Gastrocnemius medialis (tissue), 4 donors: ENCODE results near the gene DSCAML1. TPM values are rescaled to one million over a fixed set of nuclear protein-coding genes. Genes with fewer than 3 reads are reported as not detected.

Experiments used
- ATAC-seq, 2 donors: fragments of 150-250 bp; one replicate each; pipeline ENCODE4 v1.9.1; 2016
- DNase-seq, 2 donors: peaks; one replicate each; pipeline ENCODE4 v3.0.0-alpha.2; 2019
- H3K27ac ChIP-seq, 4 donors: fragments of 200-600 bp; sonication (generic); 1 replicate in 1 of 4; 2 replicates in 3 of 4; pipeline ENCODE4 v1.5.1; 2016 to 2018; ENCODE audit warnings: mild to moderate bottlenecking in 2 of 4, moderate library complexity in 1 of 4
- H3K27me3 ChIP-seq, 3 donors: fragments of 200-600 bp; sonication (generic) in 2 of 3; 1 replicate in 1 of 3; 2 replicates in 2 of 3; pipeline versions ENCODE4 v1.5.1 to v1.6.0; 2016 to 2019; ENCODE audit warnings: mild to moderate bottlenecking in 1 of 3, moderate library complexity in 1 of 3
- H3K36me3 ChIP-seq, 2 donors: fragments of 200-600 bp; sonication (generic) in 1 of 2; one replicate each; pipeline ENCODE4 v1.5.1; 2017 to 2018
- H3K4me1 ChIP-seq, 2 donors: fragments of 200-600 bp; sonication (generic) in 1 of 2; one replicate each; pipeline ENCODE4 v1.5.1; 2016 to 2017; ENCODE audit warnings: mild to moderate bottlenecking in 2 of 2
- H3K4me3 ChIP-seq, 4 donors: fragments of 200-600 bp; sonication (generic) in 3 of 4; 1 replicate in 1 of 4; 2 replicates in 3 of 4; pipeline ENCODE4 v1.5.1; 2016 to 2019; ENCODE audit warnings: mild to moderate bottlenecking in 2 of 4
- H3K9me3 ChIP-seq, 3 donors: fragments of 200-600 bp; sonication (generic) in 2 of 3; 1 replicate in 1 of 3; 2 replicates in 2 of 3; pipeline ENCODE4 v1.5.1; 2016 to 2019
- CTCF ChIP-seq, 5 experiments: fragments of 450-650 bp in 3 of 5; fragments of 200-600 bp in 2 of 5; sonication (generic) in 2 of 5; IDR thresholded peaks in 4 of 5; conservative IDR thresholded peaks in 1 of 5; 1 replicate in 4 of 5; 2 replicates in 1 of 5; pipeline ENCODE4 v1.5.1; 2016 to 2019; ENCODE audit warnings: antibody characterized with exemption in 5 of 5, mild to moderate bottlenecking in 3 of 5, moderate library complexity in 3 of 5
- POLR2A ChIP-seq, 2 donors: fragments of 450-650 bp; IDR thresholded peaks; one replicate each; pipeline ENCODE4 v1.6.1; 2017; ENCODE audit warnings: antibody characterized with exemption in 2 of 2, mild to moderate bottlenecking in 2 of 2, moderate library complexity in 2 of 2
- in situ Hi-C, 4 donors: fragments of 200-750 bp; cut with MboI; loops; one replicate each; pipeline versions ENCODE4 v1.15.0 to v1.8.0; 2017; ENCODE audit warnings: low sequenced_read_pairs in 4 of 4
- intact Hi-C: fragments of 100-400 bp; cut with DNase I; formaldehyde crosslinking; loops from one replicate; pipeline ENCODE4 v1.15.1; 2023; ENCODE audit warnings: low total_unique reads
- total RNA-seq, 4 donors: library from RNA; depleted of rRNA; stranded (reverse); fragments of >200 nt; gene quantifications; one replicate each; pipeline versions ENCODE4 v1.1.0 to v1.2.3, GENCODE V29; 2016

DSCAML1 gene
- total RNA-seq, 4 donors from 2014 or later = 0.05 to 0.15 (median 0.07) TPM

GRCh38 chr11:117662255-117662654, 134.8 kb downstream of the DSCAML1 start:
- in situ Hi-C loops = no loop called here

GRCh38 chr11:117658809-117659208, 138.2 kb downstream of the DSCAML1 start:
- in situ Hi-C loops (no loop called here), intact Hi-C loops (no loop called here)
- no peak overlapping the region for H3K27ac ChIP-seq
- TF ChIP-seq CTCF (IDR thresholded peaks at IDR 0.05 in 4 of 5, conservative IDR thresholded peaks at IDR 0.05 in 1 of 5) (no peak), POLR2A (IDR thresholded peaks at IDR 0.05) (no peak)
- no peaks in the 10 kb centered on the region for H3K9me3 ChIP-seq
- H3K27me3 ChIP-seq = peaks cover 0 to 7% (median 0%) of the 10 kb centered on the region in 3 donors
- no peaks in the 10 kb centered on the region for H3K36me3 ChIP-seq
- ATAC-seq = no peak
- no peak overlapping the region for H3K4me3 ChIP-seq
- no peak for DNase-seq
- H3K4me1 ChIP-seq = no peaks in the 10 kb centered on the region

More at GRCh38 chr11:117662255-117662654, 134.8 kb downstream of the DSCAML1 start:
- Histone ChIP-seq H3K27ac (no peak overlapping the region), H3K4me1 (no peaks in the 10 kb centered on the region), H3K36me3 (no peaks in the 10 kb centered on the region), H3K27me3 (peaks cover 0 to 7% (median 0%) of the 10 kb centered on the region in 3 donors), H3K4me3 (no peak overlapping the region), H3K9me3 (no peaks in the 10 kb centered on the region)
- ATAC-seq (no peak), DNase-seq (no peak)
- no peak for TF ChIP-seq CTCF (IDR thresholded peaks at IDR 0.05 in 4 of 5, conservative IDR thresholded peaks at IDR 0.05 in 1 of 5)
- TF ChIP-seq POLR2A (IDR thresholded peaks at IDR 0.05) = no peak
- intact Hi-C loops = no loop called here

- no peak for ATAC-seq
- Histone ChIP-seq H3K4me1 (no peaks in the 10 kb centered on the region), H3K27ac (no peak overlapping the region), H3K27me3 (peaks cover 0 to 14% (median 2%) of the 10 kb centered on the region in 3 donors), H3K4me3 (no peak overlapping the region), H3K9me3 (no peaks in the 10 kb centered on the region), H3K36me3 (no peaks in the 10 kb centered on the region)
- intact Hi-C loops = no loop called here
- TF ChIP-seq CTCF (IDR thresholded peaks at IDR 0.05 in 4 of 5, conservative IDR thresholded peaks at IDR 0.05 in 1 of 5) = no peak
- TF ChIP-seq POLR2A (IDR thresholded peaks at IDR 0.05) = no peak
- DNase-seq = no peak
- in situ Hi-C loops = no loop called here
Measured at GRCh38 chr11:117657794-117658193, 139.2 kb downstream of the DSCAML1 start.

- Histone ChIP-seq H3K4me3 (no peak overlapping the region), H3K27ac (no peak overlapping the region), H3K9me3 (no peaks in the 10 kb centered on the region), H3K4me1 (no peaks in the 10 kb centered on the region), H3K27me3 (peaks cover 0 to 15% (median 2%) of the 10 kb centered on the region in 3 donors), H3K36me3 (no peaks in the 10 kb centered on the region)
- DNase-seq = no peak
- in situ Hi-C loops (no loop called here), intact Hi-C loops (no loop called here)
- ATAC-seq = no peak
- TF ChIP-seq CTCF (IDR thresholded peaks at IDR 0.05 in 4 of 5, conservative IDR thresholded peaks at IDR 0.05 in 1 of 5) (no peak), POLR2A (IDR thresholded peaks at IDR 0.05) (no peak)
Measured at GRCh38 chr11:117654281-117655255, 142.4 kb downstream of the DSCAML1 start.
